ENCODE measurements around the gene RAB35. TPM values are rescaled to one million over a fixed set of nuclear protein-coding genes. Genes with fewer than 3 reads are reported as not detected.

The RAB35 gene
- total RNA-seq, 3 donors from 2014 or later (not counting 1 experiment from before 2014, with no cell fraction given): 65.0 to 85.9 (median 81.2) TPM

- Histone ChIP-seq H3K36me3 (ENCODE audit: control insufficient read depth, insufficient read depth, low read length) (peaks cover 89% of the 10 kb centered on the region), H3K27me3 (ENCODE audit: control insufficient read depth, insufficient read depth, low read length) (no peaks in the 10 kb centered on the region), H3K9me3 (ENCODE audit: control insufficient read depth, insufficient read depth, low read length) (no peaks in the 10 kb centered on the region), H3K4me1 (ENCODE audit: control insufficient read depth, insufficient read depth, low read length) (no peaks in the 10 kb centered on the region), H3K4me3 (ENCODE audit: low read length) (no peak overlapping the region), H3K27ac (ENCODE audit: low read length) (no peak overlapping the region)
- ATAC-seq (no peak), DNase-seq (no peak)
- no peaks in the 10 kb centered on the region for H3K36me3 Mint-ChIP-seq
- H3K4me1 Mint-ChIP-seq: no peaks in the 10 kb centered on the region
- intact Hi-C loops (cut with micrococcal nuclease): no loop called here
- H3K9me3 Mint-ChIP-seq: no peaks in the 10 kb centered on the region
- no peak overlapping the region for H3K4me3 Mint-ChIP-seq
- no peak overlapping the region for H3K27ac Mint-ChIP-seq
- 94% methylated on average over 20 of the region's 20 CpGs for WGBS (ENCODE audit: insufficient coverage)
- no peak for TF ChIP-seq CTCF (IDR thresholded peaks at IDR 0.05)
- no peaks in the 10 kb centered on the region for H3K27me3 Mint-ChIP-seq (ENCODE audit: low read depth in 2 of 2)
Measured at GRCh38 chr12:120134307-120134980, 17.9 kb upstream of the RAB35 start.

GRCh38 chr12:120132863-120133385 is 16.4 kb upstream of the RAB35 start:
- H3K9me3 Mint-ChIP-seq: no peaks in the 10 kb centered on the region
- WGBS (ENCODE audit: insufficient coverage): 83% methylated on average over 5 of the region's 6 CpGs
- ATAC-seq (peak in 1 of 3 donors; percentile 27), DNase-seq (no peak)
- TF ChIP-seq CTCF (IDR thresholded peaks at IDR 0.05): no peak
- Histone ChIP-seq H3K4me3 (ENCODE audit: low read length) (no peak overlapping the region), H3K4me1 (ENCODE audit: control insufficient read depth, insufficient read depth, low read length) (no peaks in the 10 kb centered on the region), H3K27ac (ENCODE audit: low read length) (no peak overlapping the region), H3K9me3 (ENCODE audit: control insufficient read depth, insufficient read depth, low read length) (no peaks in the 10 kb centered on the region), H3K36me3 (ENCODE audit: control insufficient read depth, insufficient read depth, low read length) (peaks cover 85% of the 10 kb centered on the region), H3K27me3 (ENCODE audit: control insufficient read depth, insufficient read depth, low read length) (no peaks in the 10 kb centered on the region)
- H3K4me1 Mint-ChIP-seq: no peaks in the 10 kb centered on the region
- no peak overlapping the region for H3K27ac Mint-ChIP-seq
- intact Hi-C loops (cut with micrococcal nuclease): no loop called here
- no peaks in the 10 kb centered on the region for H3K27me3 Mint-ChIP-seq (ENCODE audit: low read depth in 2 of 2)
- H3K36me3 Mint-ChIP-seq: no peaks in the 10 kb centered on the region
- H3K4me3 Mint-ChIP-seq: no peak overlapping the region

GRCh38 chr12:120132054-120132836 is 15.7 kb upstream of the RAB35 start:
- ATAC-seq (no peak), DNase-seq (no peak)
- Histone ChIP-seq H3K4me1 (ENCODE audit: control insufficient read depth, insufficient read depth, low read length) (no peaks in the 10 kb centered on the region), H3K27ac (ENCODE audit: low read length) (no peak overlapping the region), H3K27me3 (ENCODE audit: control insufficient read depth, insufficient read depth, low read length) (no peaks in the 10 kb centered on the region), H3K4me3 (ENCODE audit: low read length) (no peak overlapping the region), H3K36me3 (ENCODE audit: control insufficient read depth, insufficient read depth, low read length) (peaks cover 85% of the 10 kb centered on the region), H3K9me3 (ENCODE audit: control insufficient read depth, insufficient read depth, low read length) (no peaks in the 10 kb centered on the region)
- Mint-ChIP-seq H3K27me3 (ENCODE audit: low read depth in 2 of 2) (no peaks in the 10 kb centered on the region), H3K9me3 (no peaks in the 10 kb centered on the region), H3K27ac (no peak overlapping the region), H3K4me3 (no peak overlapping the region), H3K4me1 (no peaks in the 10 kb centered on the region), H3K36me3 (peaks cover under 1% of the 10 kb centered on the region)
- 90% methylated on average over 9 of the region's 9 CpGs for WGBS (ENCODE audit: insufficient coverage)
- no peak for TF ChIP-seq CTCF (IDR thresholded peaks at IDR 0.05)
- intact Hi-C loops (cut with micrococcal nuclease): no loop called here

Measured in natural killer cell (primary cell).